ENCODE measurements around the gene DLD.

The DLD gene

GRCh38 chr7:107949443-107949935 is 58.5 kb downstream of the DLD start:
- Histone ChIP-seq H3K9ac (ENCODE audit: low read depth, low read length) (no peak overlapping the region), H2AFZ (ENCODE audit: low read depth, low read length) (no peak overlapping the region), H3K27me3 (ENCODE audit: insufficient read depth, low read length, poor library complexity) (peaks cover 5% of the 10 kb centered on the region), H4K20me1 (ENCODE audit: insufficient read depth, low read length) (no peaks in the 10 kb centered on the region), H3K4me1 (ENCODE audit: insufficient read depth, low read length) (no peaks in the 10 kb centered on the region), H3K4me3 (ENCODE audit: low read depth in 1 of 2, low read length in 2 of 2) (no peak overlapping the region), H3K36me3 (ENCODE audit: insufficient read depth, low read length) (no peaks in the 10 kb centered on the region), H3K79me2 (ENCODE audit: insufficient read depth, low read length) (no peaks in the 10 kb centered on the region), H3K27ac (ENCODE audit: low read length) (no peak overlapping the region), H3K4me2 (ENCODE audit: insufficient read depth, low read length) (no peak overlapping the region), H3K9me3 (ENCODE audit: insufficient read depth, low read length, severe bottlenecking) (no peaks in the 10 kb centered on the region)
- ATAC-seq (ENCODE audit: insufficient read depth, low read depth): no peak
- TF ChIP-seq CTCF (IDR thresholded peaks at IDR 0.05; ENCODE audit: borderline replicate concordance, extremely low read depth, low read length, poor library complexity, severe bottlenecking): no peak
- no peak for TF ChIP-seq EZH2 (IDR thresholded peaks at IDR 0.05; ENCODE audit: borderline replicate concordance, low read depth, low read length, severe bottlenecking)
- no peak for DNase-seq

DNA sequence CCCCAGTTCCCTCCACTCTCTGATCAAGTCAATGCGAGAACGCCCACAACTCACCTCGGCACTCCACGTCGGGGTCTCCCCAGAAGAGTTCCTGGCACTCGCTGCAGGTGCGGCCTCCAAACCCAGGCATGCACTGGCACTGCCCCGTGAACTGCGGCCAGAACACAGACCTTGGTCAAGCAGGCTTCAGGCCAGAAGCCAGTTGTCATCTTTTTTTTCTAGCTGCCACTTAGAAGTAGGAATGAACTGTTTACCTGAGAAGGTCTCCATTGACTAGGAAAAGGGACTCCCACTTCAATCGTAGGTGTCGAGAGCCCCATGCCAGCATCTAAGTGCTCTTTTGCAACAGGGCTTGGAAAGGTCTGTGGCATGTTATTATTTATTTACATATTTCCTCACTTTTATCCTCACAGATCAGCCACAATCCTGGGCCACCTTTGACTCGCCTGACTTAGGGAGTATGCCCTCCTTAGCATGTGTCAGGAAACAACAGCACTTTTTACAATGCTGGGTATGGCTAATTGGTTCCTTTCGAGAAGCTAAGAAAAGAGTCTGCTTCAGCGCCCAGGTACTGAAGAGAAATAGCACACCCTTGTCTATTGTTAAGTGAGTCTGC is 60.3 kb downstream of the DLD start:
- DNase-seq (no peak), ATAC-seq (ENCODE audit: insufficient read depth, low read depth) (no peak)
- Histone ChIP-seq H2AFZ (ENCODE audit: low read depth, low read length) (no peak overlapping the region), H3K27me3 (ENCODE audit: insufficient read depth, low read length, poor library complexity) (peaks cover 5% of the 10 kb centered on the region), H3K9me3 (ENCODE audit: insufficient read depth, low read length, severe bottlenecking) (no peaks in the 10 kb centered on the region), H3K4me1 (ENCODE audit: insufficient read depth, low read length) (no peaks in the 10 kb centered on the region), H3K4me2 (ENCODE audit: insufficient read depth, low read length) (no peak overlapping the region), H3K27ac (ENCODE audit: low read length) (no peak overlapping the region), H3K36me3 (ENCODE audit: insufficient read depth, low read length) (no peaks in the 10 kb centered on the region), H3K4me3 (ENCODE audit: low read depth in 1 of 2, low read length in 2 of 2) (no peak overlapping the region), H4K20me1 (ENCODE audit: insufficient read depth, low read length) (no peaks in the 10 kb centered on the region), H3K9ac (ENCODE audit: low read depth, low read length) (no peak overlapping the region), H3K79me2 (ENCODE audit: insufficient read depth, low read length) (no peaks in the 10 kb centered on the region)
- TF ChIP-seq CTCF (IDR thresholded peaks at IDR 0.05; ENCODE audit: borderline replicate concordance, extremely low read depth, low read length, poor library complexity, severe bottlenecking): no peak
- no peak for TF ChIP-seq EZH2 (IDR thresholded peaks at IDR 0.05; ENCODE audit: borderline replicate concordance, low read depth, low read length, severe bottlenecking)

DNA sequence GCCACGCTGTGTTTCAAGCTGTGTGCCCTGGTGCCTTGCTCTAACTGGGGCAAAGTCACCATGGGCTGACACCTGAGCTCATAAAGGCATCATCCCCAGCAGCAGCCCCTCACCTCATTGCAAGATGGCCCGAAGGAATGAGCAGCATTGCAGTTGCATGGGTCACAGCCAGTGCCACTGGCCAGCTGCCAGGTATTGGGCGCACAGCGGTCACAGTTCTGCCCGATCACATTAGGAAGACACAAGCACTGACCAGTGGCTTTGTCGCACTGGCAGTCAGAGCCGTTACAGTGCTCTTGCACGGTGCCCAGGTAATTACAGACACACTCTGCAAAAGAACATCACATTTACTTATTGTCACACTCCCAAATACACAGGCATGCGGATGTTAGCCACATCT is 60.9 kb downstream of the DLD start:
- H3K27ac ChIP-seq (ENCODE audit: low read length): no peak overlapping the region
- no peak overlapping the region for H3K9ac ChIP-seq (ENCODE audit: low read depth, low read length)
- ATAC-seq (ENCODE audit: insufficient read depth, low read depth) (no peak), DNase-seq (no peak)
- no peaks in the 10 kb centered on the region for H3K36me3 ChIP-seq (ENCODE audit: insufficient read depth, low read length)
- H4K20me1 ChIP-seq (ENCODE audit: insufficient read depth, low read length): no peaks in the 10 kb centered on the region
- no peak overlapping the region for H3K4me3 ChIP-seq (ENCODE audit: low read depth in 1 of 2, low read length in 2 of 2)
- no peak overlapping the region for H3K4me2 ChIP-seq (ENCODE audit: insufficient read depth, low read length)
- no peaks in the 10 kb centered on the region for H3K4me1 ChIP-seq (ENCODE audit: insufficient read depth, low read length)
- no peaks in the 10 kb centered on the region for H3K79me2 ChIP-seq (ENCODE audit: insufficient read depth, low read length)
- H3K27me3 ChIP-seq (ENCODE audit: insufficient read depth, low read length, poor library complexity): peaks cover 5% of the 10 kb centered on the region
- no peak overlapping the region for H2AFZ ChIP-seq (ENCODE audit: low read depth, low read length)
- no peaks in the 10 kb centered on the region for H3K9me3 ChIP-seq (ENCODE audit: insufficient read depth, low read length, severe bottlenecking)
- TF ChIP-seq EZH2 (IDR thresholded peaks at IDR 0.05; ENCODE audit: borderline replicate concordance, low read depth, low read length, severe bottlenecking): no peak
- no peak for TF ChIP-seq CTCF (IDR thresholded peaks at IDR 0.05; ENCODE audit: borderline replicate concordance, extremely low read depth, low read length, poor library complexity, severe bottlenecking)

Data from DND-41 (cell line).